Stimulated activated CD4-positive, alpha-beta T cell treated with anti-CD3 and anti-CD28 coated beads, Interleukin-4, amount 100 ng/mL, for 24 hours (primary cell): ENCODE results near the gene GIMAP6.
A peak's percentile ranks its signal among the peaks of the same experiment; 100 is the strongest.
"Not testable (repeated sequence)": the region's sequence is repeated elsewhere in the genome, so short reads cannot be mapped to it uniquely, and the experiment has no call there.

Experiments
- DNase-seq: peaks from one replicate; pipeline ENCODE4 v3.0.0-alpha.2; 2020

GIMAP6 gene

DNA sequence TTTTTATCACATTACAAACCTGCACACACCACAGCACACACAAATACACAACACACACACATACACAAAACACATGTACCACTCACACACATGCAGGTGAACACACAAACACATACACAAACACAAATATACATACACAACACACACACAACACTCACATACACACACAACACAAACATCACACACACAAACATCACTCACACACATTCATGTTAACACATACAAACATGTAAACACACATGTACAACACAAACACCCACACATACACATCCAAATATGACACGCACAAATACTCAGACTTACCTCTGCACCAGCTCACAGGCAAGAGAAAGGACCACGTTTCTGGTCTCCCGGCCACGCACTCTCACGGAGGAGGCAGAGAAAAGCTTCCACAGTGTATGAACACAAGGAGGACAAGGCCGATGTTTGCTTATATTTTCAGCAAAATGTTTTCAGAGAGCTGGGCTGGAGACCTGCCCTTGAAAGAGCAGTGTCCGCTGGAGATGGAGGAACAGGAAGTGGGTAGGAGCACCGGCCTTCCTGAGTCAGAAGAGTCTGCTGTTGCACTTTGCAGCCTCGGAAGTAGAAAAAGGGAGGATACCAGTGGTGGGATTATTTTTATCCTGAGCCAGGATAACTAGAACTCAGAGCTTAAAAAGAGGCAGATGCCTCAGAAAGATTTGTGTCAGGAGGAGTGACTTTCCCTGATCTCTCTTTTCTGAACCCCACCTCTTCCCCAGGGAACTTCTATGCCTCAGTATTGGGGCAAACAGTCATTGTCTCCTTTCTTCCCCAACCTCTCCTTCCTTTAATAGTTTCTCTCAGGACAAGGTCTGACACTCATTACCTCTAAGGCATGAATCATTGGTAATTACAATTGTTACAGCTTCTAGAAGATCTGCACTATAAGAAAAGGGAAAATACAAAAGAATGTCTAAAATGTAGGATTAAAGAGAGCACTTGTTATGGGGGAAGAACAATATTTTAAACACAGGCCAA is at the start of gene GIMAP6:
TSS of gene GIMAP6 (minus strand) at position 520 of the 999 bp plus-strand sequence. CDS start 2,243 bp downstream, outside the sequence.
- DNase-seq = peak; percentile 38

DNA sequence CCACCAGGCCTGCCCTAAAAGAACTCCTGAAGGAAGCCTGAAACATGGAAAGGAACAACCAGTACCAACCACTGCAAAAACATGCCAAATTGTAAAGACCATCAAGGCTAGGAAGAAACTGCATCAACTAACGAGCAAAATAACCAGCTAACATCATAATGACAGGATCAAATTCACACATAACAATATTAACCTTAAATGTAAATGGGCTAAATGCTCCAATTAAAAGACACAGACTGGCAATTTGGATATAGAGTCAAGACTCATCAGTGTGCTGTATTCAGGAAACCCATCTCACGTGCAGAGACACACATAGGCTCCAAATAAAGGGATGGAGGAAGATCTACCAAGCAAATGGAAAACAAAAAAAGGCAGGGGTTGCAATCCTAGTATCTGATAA is 48.2 kb upstream of the GIMAP6 start:
- DNase-seq = not testable (repeated sequence)

DNA sequence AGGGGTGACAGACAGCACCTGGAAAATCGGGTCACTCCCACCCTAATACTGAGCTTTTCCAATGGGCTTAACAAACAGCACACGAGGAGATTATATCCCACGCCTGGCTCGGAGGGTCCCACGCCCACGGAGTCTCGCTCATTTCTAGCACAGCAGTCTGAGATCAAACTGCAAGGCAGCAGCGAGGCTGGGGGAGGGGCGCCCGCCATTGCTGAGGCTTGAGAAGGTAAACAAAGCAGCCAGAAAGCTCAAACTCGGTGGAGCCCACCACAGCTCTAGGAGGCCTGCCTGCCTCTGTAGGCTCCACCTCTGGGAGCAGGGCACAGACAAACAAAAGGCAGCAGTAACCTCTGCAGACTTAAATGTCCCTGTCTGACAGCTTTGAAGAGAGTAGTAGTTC is 46.4 kb upstream of the GIMAP6 start:
- not testable (repeated sequence) for DNase-seq

DNA sequence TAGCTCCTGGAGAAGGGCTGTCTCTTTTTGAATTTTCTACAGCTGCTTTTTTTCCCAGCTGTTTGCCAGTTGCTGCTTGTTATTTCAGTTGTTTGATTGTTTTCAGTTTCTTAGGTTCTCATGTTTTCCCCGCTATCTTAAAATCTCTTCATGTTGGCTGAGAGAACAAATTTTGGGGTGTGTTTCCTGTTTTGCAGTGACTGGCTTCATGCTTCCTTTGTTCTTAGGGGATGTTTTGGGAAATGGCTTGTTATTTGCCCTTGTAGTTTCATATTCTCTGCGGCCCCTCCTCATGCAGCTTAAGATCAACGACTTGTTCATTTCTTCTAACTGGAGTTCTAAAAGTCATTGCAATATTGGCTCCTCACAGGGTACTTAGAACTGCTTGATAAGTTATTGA is 44.7 kb upstream of the GIMAP6 start:
- DNase-seq = not testable (repeated sequence)

DNA sequence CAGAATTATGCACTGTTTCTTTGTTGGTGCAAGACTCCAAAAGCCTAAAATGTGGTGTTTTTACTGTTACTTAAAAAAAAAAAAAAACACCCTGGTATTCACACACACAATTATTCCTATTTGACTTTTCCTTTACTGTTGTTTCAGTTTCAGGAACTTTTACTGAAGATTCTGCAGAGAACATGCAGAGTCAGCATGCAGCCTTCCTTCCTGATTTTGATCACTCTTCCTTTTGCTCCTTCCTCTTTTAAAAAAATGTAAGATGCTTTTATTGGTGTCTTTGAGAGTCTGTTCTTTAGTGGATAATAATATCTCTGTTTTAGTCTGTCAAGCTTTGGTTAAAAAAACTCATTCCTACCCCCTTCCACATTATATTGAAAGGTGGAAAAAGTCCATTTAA is 44.1 kb upstream of the GIMAP6 start:
- DNase-seq = not testable (repeated sequence)

DNA sequence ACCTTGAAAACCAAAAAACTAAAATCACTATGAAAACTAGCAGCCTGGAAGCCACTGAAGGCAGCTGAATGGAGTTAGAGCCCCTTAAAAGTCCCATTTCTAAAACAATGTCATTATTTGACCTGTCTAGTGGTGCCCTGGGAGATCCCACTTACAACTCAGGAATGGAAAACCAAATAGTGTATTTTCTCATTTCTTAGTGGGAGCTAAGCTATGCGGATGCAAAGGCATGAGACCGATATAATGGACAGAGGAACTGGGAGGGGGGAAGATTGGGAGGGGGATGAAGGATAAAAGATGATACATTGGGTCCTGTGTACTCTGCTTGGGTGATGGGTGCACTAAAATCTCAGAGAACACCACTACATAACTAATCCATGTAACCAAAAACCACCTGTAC is 43.5 kb upstream of the GIMAP6 start:
- DNase-seq = no peak

DNA sequence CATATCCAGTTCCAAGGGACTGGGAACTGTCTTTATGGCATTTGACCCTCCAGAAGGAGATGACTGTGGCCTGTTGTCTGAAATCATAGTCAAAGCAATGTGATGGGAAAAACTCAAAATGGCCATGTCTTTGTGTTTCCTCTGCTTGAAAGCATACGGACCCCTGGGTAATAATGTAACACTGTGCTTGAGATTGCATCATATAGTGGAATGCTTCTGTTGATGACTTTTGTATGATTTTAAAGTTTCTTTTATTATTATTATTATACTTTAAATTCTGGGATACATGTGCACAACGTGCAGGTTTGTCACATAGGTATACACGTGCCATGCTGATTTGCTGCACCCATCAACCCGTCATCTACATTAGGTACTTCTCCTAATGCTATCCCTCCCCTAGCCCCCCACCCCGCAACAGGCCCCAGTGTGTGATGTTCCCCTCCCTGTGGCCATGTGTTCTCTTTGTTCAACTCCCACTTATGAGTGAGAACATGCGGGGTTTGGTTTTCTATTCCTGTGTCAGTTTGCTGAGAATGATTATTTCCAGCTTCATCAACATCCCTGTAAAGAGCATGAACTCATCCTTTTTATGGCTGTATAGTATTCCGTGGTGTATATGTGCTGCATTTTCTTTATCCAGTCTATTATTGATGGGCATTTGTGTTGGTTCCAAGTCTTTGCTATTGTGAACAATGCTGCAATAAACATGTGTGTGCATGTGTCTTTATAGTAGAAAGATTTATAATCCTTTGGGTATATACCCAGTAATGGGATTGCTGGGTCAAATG is 39.8 kb upstream of the GIMAP6 start:
- not testable (repeated sequence) for DNase-seq

DNA sequence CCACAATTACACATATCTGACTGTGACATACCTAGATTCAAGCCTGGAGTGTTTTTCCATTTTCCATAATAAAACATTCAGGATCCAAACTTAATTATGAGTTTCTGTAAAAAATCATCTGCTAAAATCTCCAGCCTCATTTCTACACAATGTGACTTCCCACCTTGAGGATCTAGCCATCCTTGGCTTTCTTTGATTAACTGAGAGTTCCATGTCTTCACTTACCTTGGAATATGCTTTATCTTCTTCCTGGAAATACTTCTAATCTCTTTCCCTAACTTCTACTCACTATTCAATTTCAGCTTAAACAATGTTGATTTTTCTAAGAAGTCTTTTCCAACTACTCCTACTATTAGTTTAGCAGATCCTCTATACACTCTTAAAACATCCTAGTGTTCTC is 36.8 kb upstream of the GIMAP6 start:
- no peak for DNase-seq

DNA sequence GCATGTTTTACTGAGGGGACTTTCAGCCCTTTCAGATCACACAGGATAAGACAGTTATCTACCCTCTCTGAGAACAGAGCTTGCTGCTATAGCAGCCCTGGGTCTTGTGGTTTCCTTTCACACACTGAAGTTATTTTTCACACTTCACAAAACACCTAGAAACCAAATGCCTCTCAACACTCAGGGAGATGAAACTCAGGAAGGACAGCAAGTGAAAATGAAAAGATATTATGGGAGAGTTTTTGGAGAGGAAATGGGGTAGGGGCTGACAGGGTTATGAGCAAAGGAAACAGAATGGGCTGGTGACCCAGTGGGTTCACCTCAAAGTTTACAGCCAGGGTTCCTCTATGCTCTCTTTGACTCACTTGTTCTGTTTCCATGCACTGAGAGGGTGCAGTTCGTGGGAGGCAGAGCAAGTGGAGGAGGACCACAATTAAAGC is 36.3 kb upstream of the GIMAP6 start:
- DNase-seq = peak; percentile 75

DNA sequence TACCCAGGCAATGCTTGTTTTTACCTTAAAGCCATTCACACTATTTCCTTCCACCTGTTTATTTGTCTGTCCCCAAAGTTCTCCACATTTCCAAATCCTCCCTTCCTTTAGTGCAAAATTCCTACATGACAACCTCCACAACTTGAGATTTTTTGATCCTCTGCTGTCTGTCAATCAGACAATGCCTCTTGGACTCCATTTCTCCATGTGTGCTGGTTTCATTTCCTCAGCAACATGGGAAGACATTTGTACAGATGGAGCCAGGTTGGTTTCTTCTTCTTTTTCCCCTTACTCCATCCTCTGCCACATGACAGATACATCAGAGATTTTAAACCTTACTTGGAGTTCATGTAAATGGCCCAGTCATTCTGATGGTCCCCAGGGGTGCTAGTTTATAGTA is 34.2 kb upstream of the GIMAP6 start:
- DNase-seq = no peak

DNA sequence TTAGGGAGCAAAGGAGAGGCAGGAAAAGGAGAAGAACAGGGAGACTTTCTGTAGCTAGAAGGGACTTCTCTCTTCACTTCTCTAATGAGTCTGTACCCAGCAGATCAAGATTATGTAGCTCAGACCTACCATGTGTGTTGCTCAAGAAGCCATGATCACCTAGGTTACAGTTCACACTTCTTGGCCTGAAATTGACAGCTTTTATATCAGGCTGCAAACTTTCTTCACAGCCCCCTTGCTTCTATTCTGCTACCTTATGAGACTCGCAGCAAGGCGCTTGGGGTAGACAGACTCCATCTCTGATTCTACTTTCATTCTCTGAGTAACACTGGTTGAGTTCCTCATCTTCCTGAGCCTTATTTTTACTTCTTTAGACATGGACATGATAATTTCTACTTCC is 33.7 kb upstream of the GIMAP6 start:
- DNase-seq = no peak

DNA sequence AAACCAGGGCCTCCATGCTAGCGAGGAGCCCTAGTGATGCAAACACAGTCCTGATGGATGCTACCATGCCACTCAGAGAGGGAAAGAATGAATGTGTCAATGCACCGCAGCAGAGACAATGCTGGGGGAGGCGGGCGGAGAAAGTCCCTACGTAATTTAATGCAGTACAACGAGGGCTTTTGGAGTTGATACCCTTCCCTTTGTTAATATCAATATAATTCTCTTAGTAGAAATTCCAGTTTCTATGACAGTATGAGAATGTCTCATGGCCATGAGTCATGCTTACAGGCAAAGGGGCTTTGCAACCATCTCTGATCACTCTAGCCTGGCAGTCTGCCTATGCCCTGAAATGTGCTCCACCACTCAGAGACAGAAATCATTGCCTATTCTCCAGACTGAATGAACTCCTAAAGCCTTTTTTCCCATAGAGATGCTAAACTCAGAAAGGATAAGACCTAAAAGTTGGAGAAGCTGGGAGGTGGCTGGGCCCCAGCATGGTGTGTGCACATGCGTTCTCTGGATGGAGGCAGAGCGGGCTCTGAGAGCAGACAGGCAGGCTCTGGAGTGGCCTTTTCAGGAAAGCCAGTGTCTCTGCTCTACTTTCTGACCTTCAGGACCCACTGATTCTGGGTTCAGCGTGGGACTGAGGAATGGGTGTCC is 33.0 kb upstream of the GIMAP6 start:
- DNase-seq = peak; percentile 67

DNA sequence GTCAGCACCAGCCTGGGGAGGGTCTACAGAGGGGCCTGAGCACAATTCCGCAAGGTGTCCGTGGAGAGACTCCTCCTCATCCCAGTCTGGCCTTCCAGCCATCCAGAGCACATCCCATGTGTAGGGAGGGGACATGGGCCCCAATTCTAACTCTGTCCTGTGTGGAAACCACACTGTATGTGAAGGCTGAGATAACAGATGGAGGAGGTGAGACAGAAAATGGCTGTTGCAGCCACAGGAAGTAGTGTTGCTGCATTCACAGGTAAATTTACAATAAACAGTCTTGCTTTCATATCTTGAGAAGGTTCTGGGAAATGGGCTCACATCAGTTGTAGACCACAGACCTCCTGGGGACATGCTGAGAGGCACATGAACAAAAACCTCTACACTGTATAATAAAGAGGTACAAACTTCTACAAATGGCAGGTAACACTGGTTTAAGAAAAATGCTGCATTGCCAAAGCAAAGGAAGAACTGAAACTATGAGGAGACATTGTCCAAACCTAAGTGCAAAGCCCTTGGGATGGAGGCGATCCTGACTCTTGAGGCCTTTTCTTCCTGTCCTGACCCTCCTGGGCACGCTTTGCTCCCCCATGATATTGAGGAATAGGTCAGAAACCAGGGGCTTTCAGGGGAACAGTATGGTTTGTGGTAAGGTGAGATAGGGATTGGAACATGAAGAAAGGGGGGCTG is 31.8 kb upstream of the GIMAP6 start:
- DNase-seq = no peak

DNA sequence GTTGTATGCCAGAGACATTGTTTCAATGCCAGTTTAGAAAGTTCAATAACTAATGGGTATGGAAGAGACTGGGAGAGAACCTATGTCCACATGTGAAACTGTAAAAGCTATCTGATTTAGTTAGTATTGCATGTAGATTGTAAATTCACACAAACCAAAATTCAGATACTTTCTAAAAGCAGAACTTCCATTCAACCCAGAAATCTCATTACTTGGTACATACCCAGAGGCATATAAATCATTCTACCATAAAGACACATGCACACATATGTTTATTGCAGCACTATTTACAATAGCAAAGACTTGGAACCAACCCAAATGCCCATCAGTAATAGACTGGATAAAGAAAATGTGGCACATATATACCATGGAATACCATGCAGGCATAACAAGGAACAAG is 30.6 kb upstream of the GIMAP6 start:
- DNase-seq = not testable (repeated sequence)

DNA sequence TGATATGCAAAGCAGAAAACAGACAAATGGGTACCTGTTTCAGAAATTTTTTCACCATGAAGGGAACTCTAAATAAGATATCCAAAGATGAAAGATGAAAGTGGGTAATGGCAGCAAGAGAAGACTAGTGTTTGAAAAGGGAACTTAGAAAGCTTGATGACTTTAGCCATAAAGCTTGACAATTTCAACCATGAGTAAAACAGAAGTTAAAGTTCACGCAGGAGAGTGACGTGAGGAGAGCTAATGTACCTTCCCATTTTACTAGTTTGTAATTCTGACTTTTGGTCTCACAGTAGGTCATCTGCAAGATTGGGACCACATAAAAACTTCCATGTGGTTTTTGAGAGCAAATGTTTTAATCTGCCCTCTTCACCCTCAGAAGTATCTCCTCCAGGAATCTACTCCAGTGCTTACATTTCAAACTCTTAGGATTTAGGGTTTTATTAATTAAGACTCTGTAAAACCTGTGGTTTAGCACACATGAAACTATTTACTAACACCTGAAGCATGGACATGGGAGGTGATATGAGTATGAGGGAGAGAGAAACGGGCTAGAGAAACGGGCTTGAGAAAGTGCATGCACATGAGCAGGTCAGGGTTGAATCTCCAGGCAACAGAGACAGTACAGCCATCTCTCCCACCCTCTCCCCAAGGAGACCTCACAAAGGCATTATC is 28.9 kb upstream of the GIMAP6 start:
- DNase-seq = no peak

DNA sequence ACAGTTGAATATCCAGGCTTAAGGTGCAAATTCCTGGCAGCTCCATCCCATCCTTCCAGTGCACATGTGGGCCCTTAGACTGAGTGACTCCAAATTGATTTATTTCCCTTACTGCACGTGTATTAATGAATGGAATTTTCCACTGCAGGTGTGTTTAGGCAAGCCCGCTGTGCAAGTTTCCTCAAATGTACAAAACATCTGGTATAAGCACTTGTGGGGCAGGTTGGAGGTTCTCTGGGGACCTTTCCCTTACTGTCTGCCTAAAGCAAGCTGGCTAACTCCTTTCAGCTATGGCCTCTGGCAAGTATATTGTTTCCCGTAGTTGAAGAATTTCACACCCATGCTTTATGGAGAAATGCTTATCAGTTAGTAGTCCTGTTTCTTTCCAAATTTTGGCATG is 25.3 kb upstream of the GIMAP6 start:
- no peak for DNase-seq

DNA sequence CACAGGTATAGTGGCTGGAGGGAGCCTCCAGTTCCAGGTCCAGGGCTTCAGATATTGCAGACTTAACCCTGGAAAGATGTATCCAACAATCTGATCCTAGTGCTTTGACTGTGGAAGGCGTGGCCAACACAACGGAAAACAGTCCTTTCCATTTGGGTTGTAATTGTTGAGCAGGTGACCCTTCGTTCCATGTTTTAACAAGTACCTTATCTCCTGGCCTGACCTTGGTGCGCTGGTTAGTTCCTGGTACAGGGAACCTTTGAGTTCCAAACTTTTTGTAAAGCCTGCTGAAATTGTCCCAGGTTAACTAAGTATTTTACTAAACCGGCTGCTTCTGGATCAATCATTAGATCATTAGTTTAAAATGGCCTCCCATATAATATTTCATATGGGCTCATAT is 23.9 kb upstream of the GIMAP6 start:
- no peak for DNase-seq

DNA sequence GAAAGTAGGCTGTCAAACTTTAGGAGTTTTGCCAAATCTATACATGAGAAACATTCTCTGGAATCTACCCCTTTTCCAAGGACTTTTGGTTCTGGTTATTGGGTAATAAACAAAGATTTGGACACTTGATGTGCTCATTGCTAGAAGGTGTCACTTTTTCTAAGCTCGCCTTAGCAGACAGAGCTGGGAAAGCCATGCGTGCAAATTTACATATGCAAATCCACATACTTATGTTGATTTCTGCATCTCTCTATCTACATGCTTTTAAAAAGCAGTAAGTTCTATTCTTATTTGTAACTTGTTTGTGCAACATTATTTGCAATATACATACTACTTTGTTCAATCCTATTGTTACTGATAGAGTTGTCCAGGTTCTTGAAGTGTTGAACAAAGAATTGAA is 22.5 kb upstream of the GIMAP6 start:
- no peak for DNase-seq

DNA sequence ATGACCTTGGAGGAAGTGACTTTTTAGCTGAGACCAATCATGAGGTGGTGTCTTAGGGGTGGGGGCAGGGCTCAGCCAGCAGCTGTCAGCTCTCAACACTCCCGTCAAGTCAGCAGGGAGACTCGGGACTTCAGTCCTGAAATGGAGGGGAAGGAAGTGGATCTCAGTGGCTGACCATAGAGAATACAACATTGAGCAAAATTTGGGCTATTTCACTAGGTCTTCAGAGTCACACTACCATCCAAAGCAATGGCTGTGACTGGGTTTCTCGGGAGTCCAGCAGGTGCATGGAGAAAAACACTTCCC is 16.8 kb upstream of the GIMAP6 start:
- DNase-seq = no peak

DNA sequence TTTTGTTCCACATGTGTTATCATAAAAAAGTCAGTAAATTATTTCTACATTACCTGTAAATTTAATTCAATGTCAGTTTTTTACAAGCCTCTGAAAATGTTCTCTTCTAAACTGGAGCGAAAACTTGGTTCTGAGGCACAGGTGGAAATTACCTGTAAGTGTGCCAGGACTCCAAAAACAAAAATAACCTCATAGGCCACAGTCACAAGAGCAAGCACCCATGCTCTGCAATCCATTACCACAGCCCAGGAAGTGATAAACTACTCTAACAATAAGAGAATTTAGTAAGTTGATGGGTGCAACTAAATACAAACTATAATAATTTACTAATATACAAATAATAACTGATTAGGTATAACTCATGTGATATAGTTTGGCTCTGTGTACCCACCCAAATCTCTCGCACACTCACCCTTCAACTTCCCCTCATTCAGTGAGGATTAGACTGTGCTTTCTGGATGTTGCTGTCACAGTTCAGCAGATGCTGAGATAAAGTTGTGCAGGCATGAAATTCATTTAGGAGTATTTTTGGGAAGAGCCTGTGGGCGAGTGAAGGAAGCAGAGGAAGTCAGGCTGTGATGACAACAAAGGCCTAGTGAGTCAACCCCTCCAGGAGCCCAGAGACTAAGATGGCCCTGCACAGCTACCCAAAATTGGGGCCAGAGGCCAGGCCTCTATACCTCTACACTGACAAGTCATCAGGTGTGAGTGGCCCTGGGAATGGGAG is 16.3 kb upstream of the GIMAP6 start:
- no peak for DNase-seq

DNA sequence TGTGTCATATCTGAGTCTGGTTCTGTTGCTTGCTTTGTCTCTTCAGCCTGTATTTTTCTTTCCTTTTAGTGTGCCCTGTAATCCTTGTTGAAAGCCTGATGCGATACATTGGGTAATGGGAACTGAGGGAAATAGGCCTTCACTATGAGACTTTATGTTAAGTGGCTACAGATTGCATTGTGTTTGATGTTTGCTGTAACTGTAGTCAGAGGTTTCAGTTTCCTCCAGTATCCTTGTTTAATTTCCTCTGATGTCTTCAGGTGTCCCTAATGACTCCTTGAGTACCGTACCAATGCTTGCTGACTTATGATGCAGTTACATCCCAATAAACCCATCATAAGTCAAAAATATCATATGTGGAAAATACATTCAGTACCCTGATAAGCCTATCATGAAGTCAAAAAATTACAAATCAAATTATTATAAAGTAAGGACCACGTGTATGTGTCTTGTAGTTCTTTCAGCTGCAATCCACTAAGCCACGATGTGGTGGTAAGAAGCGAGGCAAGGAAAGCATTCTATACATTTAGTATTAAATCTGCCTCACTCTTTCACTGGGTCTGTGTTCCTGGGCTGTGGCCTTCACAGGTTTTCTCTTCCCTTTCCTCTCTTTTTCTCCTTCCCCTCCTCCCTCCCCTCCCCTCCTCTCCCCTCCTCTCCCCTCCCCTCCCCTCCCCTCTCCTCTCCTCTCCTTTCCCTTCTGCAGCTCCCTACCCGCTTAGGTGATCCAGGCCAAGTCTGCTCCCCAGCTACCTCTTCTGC is 13.3 kb upstream of the GIMAP6 start:
- DNase-seq = no peak
